Limb (tissue), 2 donors: Measurements from ENCODE around the gene GARIN3.
"Not testable (repeated sequence)": the region's sequence is repeated elsewhere in the genome, so short reads cannot be mapped to it uniquely, and the experiment has no call there.

Source experiments
- DNase-seq, 2 donors: peaks; one replicate each; pipeline ENCODE4 v3.0.0-alpha.2; 2016; ENCODE audit errors: extremely low spot score in 2 of 2

The GARIN3 gene

GRCh38 chr5:157185122-157185521 is 19.1 kb upstream of the GARIN3 start:
- not testable (repeated sequence) for DNase-seq

GRCh38 chr5:157184117-157184670 is 18.1 kb upstream of the GARIN3 start:
- no peak for DNase-seq

GRCh38 chr5:157182143-157182757 is 16.2 kb upstream of the GARIN3 start:
- DNase-seq, result no peak

GRCh38 chr5:157180374-157181264 is 14.6 kb upstream of the GARIN3 start, which contains the start of gene ITK:
Gene ITK (plus strand): TSS chr5:157180840. CDS start chr5:157180978, 138 bp downstream.
- no peak for DNase-seq

GRCh38 chr5:157178966-157179365 is 12.9 kb upstream of the GARIN3 start:
- DNase-seq, result no peak

GRCh38 chr5:157177953-157178352 is 11.9 kb upstream of the GARIN3 start:
- no peak for DNase-seq

GRCh38 chr5:157175071-157175612 is 9.1 kb upstream of the GARIN3 start:
- DNase-seq, result no peak

- no peak for DNase-seq
Measured at GRCh38 chr5:157172403-157172802, 6.3 kb upstream of the GARIN3 start.

- no peak for DNase-seq
Measured at GRCh38 chr5:157168286-157168685, 2.2 kb upstream of the GARIN3 start.

GRCh38 chr5:157167214-157167621 is 1.2 kb upstream of the GARIN3 start:
- no peak for DNase-seq

GRCh38 chr5:157165668-157166067 is 396 bp downstream of the GARIN3 start:
- DNase-seq, result no peak

GRCh38 chr5:157165261-157165660 is 803 bp downstream of the GARIN3 start:
- DNase-seq, result no peak

GRCh38 chr5:157164521-157164920 is 1.5 kb downstream of the GARIN3 start:
- DNase-seq, result no peak

GRCh38 chr5:157162919-157163510 is 3.0 kb downstream of the GARIN3 start:
- DNase-seq, result no peak

GRCh38 chr5:157161996-157162395 is 4.1 kb downstream of the GARIN3 start:
- DNase-seq, result no peak

GRCh38 chr5:157160001-157160400 is 6.1 kb downstream of the GARIN3 start:
- no peak for DNase-seq

- no peak for DNase-seq
Measured at GRCh38 chr5:157159209-157159751, 6.8 kb downstream of the GARIN3 start.

GRCh38 chr5:157157293-157157891 is 8.7 kb downstream of the GARIN3 start:
- DNase-seq, result no peak

GRCh38 chr5:157155297-157155696 is 10.8 kb downstream of the GARIN3 start:
- DNase-seq, result no peak

- DNase-seq, result no peak
Measured at GRCh38 chr5:157150995-157151394, 15.1 kb downstream of the GARIN3 start.
